ENCODE data around the gene RAB4B.

GRCh38 chr19:40807147-40808020 is 29.3 kb downstream of the RAB4B start:
- TF ChIP-seq CTCF (IDR thresholded peaks at IDR 0.05): peak in 1 of 4 experiments; percentile 1
- no peak for TF ChIP-seq POLR2A (IDR thresholded peaks at IDR 0.05)
- TF ChIP-seq EP300 (IDR thresholded peaks at IDR 0.05): no peak
- no peak for TF ChIP-seq POLR2AphosphoS5 (IDR thresholded peaks at IDR 0.05)
